ENCODE data around the gene PMFBP1. TPM values are rescaled to one million over a fixed set of nuclear protein-coding genes. Genes with fewer than 3 reads are reported as not detected.

The PMFBP1 gene
- 1 to 10 TPM in 2 of 9 donors, under 1 TPM in 7; 0.28 to 2.4 (median 0.50) TPM for total RNA-seq
- 1 to 10 TPM in 2 of 3 donors, under 1 TPM in 1; 0.15 to 1.6 (median 1.3) TPM for polyA plus RNA-seq
- long read RNA-seq, donor 1 = 0 reads
- long read RNA-seq, donor 2 = 0 reads
- long read RNA-seq, donor 3 = 0 reads
- long read RNA-seq, donor 4, partial matches to known transcripts = 2 of 2 reads
- long read RNA-seq, donor 4, other reads (novel, unspliced or antisense) = 0 of 2 reads
- long read RNA-seq, donor 5, partial matches to known transcripts = 1 of 2 reads
- long read RNA-seq, donor 5, other reads (novel, unspliced or antisense) = 1 of 2 reads
- long read RNA-seq, donor 6, partial matches to known transcripts = 2 of 2 reads
- long read RNA-seq, donor 6, other reads (novel, unspliced or antisense) = 0 of 2 reads
- long read RNA-seq, donor 7 = 0 reads
- long read RNA-seq, donor 8 = 0 reads
- long read RNA-seq, donor 9 = 0 reads
- long read RNA-seq, donor 10 = 0 reads

DNA sequence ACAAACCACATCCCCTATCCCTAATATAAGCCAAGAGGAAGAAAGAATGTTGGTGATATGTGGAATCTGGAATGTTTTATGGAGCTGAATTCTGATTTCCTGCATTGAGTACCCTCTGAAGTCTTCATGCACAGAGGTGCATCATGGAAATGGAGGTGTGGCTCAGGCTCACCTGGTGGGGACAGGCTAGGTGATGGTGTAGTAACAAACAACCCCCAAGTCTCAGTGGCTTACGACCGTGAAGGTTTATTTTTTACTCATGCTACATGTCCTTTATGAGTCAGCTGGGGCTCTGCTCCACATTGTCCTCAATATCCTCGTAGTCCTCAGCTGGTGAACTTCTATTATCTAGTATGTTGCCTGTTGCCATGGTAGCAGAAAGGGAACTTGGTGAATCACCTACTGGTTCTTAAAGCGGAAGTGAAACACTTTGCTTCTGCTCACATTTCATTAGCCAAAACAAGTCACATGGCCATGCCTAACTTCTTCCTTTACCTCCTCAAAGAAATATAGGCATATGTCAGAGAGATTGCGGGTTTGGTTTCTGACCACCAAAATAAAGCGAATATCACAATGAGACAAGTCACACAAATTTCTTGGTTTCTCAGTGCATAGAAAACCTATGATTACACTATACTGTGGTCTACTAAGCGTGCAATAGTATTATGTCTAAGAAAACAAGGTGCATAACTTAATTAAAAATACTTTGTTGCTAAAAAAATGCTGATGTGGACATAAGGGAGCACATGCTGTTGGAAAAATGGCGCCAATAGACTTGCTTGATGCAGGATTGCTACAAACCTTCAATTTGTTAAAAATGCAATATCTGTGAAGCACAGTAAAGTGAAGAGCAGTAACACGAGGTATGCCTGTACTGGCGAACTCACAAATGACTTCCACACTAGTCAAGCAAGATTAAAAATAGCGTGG, at the start of gene PMFBP1:
Gene PMFBP1, minus strand, starts transcription at position 51 of the 930 bp plus-strand sequence. CDS start 947 bp downstream, outside the sequence.
- Histone ChIP-seq H3K27ac (peak within 1 kb of the TSS in 1 of 5 donors; percentile 20), H3K9me3 (replicated peaks in 1 of 3) (no peaks in the 10 kb centered on the region), H3K27me3 (no peaks in the 10 kb centered on the region), H3K4me1 (replicated peaks in 1 of 2) (no peaks in the 10 kb centered on the region), H3K4me3 (no peak within 1 kb of the TSS), H3K36me3 (replicated peaks in 1 of 2) (no peaks in the 10 kb centered on the region)
- TF ChIP-seq POLR2A (IDR thresholded peaks at IDR 0.05) (no peak), CTCF (IDR thresholded peaks at IDR 0.05) (no peak)
- 64 to 69% (median 67%) methylated on average over 11 of the region's 11 CpGs for WGBS, 4 donors
- intact Hi-C loops (cut with DNase I) = no loop called here
- peak; percentile 37 to 74 (median 67) for DNase-seq

- Histone ChIP-seq H3K4me1 (replicated peaks in 1 of 2) (no peaks in the 10 kb centered on the region), H3K4me3 (no peak overlapping the region), H3K9me3 (replicated peaks in 1 of 3) (no peaks in the 10 kb centered on the region), H3K27ac (no peak overlapping the region), H3K36me3 (replicated peaks in 1 of 2) (no peaks in the 10 kb centered on the region), H3K27me3 (no peaks in the 10 kb centered on the region)
- intact Hi-C loops (cut with DNase I) = no loop called here
- TF ChIP-seq CTCF (IDR thresholded peaks at IDR 0.05) (no peak), POLR2A (IDR thresholded peaks at IDR 0.05) (no peak)
- DNase-seq = no peak
- 57 to 65% (median 63%) methylated on average over 5 of the region's 5 CpGs for WGBS, 4 donors
Measured at GRCh38 chr16:72221630-72222024, 49.7 kb upstream of the PMFBP1 start.

DNA sequence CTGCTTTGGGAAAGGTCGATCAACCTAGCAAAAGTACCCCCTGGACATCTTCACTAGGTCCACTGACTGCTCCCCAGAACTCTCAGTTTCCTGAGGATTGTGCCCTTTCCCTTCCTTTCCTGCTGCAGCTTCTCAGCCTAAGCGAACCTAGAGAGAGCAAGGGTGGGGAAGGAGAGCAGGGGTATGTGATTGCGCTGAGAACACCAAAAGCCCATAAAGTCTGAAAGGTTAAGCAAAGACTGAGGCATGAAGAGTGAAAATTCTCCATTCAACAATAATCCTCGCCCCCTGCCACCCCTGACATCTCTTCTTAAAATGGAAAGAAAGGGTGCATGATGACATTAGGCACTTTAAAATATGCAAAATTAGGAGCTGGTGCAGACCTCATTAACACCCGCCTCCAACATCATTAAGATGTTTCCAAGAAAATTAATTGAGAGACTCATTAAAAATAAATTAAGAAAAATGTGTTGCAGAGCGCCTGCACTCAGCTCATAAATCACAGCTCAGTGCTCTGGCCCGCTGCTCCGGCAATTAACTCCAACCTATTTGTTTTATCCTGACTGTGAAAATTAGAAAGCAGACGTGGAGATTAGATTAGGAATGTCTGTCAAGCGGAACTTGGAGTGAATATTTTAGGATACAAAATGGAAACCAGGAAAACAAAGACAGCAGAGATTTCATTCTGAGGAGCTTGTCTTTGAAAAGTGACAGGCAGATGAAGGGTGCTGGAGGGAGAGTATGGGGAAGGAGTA, 49.1 kb upstream of the PMFBP1 start:
- H3K4me3 ChIP-seq = no peak overlapping the region
- 63 to 69% (median 66%) methylated on average over 10 of the region's 10 CpGs for WGBS, 4 donors
- H3K27me3 ChIP-seq = no peaks in the 10 kb centered on the region
- DNase-seq = no peak
- no peaks in the 10 kb centered on the region for H3K9me3 ChIP-seq (replicated peaks in 1 of 3)
- no peak overlapping the region for H3K27ac ChIP-seq
- no peaks in the 10 kb centered on the region for H3K36me3 ChIP-seq (replicated peaks in 1 of 2)
- H3K4me1 ChIP-seq (replicated peaks in 1 of 2) = no peaks in the 10 kb centered on the region
- no peak for TF ChIP-seq POLR2A (IDR thresholded peaks at IDR 0.05)
- TF ChIP-seq CTCF (IDR thresholded peaks at IDR 0.05) = no peak
- intact Hi-C loops (cut with DNase I) = no loop called here

All from adrenal gland (tissue), 19 donors.